HG03432 (cell line): ENCODE measurements around the gene FAM118B.
A peak's percentile ranks its signal among the peaks of the same experiment; 100 is the strongest.
"Not testable (repeated sequence)": the region's sequence is repeated elsewhere in the genome, so short reads cannot be mapped to it uniquely, and the experiment has no call there.

ENCODE experiments used
- ATAC-seq: cut with Tn5 transposase; IDR thresholded peaks from one replicate; pipeline ENCODE4 v1.9.1; 2021; ENCODE audit warnings: mild to moderate bottlenecking, moderate library complexity; ENCODE audit not compliant: unreplicated experiment

Gene FAM118B

DNA sequence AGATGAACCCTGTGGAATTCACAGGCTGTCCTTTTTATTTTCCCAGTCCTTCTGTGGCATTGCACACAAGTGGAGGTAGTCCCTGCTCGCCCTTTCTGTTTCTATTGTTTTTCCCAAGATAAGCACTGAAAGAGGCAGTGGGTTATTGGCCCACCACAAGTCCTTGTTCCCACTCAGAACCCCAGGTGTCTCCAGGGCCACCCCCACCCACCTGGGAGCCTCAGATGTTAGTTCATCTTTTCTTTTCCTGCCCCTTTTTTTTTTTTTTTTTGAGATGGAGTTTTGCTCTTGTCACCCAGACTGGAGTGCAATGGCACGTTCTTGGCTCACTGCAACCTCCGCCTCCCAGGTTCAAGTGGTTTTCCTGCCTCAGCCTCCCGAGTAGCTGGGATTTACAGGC is 97.2 kb downstream of the FAM118B start:
- not testable (repeated sequence) for ATAC-seq

DNA sequence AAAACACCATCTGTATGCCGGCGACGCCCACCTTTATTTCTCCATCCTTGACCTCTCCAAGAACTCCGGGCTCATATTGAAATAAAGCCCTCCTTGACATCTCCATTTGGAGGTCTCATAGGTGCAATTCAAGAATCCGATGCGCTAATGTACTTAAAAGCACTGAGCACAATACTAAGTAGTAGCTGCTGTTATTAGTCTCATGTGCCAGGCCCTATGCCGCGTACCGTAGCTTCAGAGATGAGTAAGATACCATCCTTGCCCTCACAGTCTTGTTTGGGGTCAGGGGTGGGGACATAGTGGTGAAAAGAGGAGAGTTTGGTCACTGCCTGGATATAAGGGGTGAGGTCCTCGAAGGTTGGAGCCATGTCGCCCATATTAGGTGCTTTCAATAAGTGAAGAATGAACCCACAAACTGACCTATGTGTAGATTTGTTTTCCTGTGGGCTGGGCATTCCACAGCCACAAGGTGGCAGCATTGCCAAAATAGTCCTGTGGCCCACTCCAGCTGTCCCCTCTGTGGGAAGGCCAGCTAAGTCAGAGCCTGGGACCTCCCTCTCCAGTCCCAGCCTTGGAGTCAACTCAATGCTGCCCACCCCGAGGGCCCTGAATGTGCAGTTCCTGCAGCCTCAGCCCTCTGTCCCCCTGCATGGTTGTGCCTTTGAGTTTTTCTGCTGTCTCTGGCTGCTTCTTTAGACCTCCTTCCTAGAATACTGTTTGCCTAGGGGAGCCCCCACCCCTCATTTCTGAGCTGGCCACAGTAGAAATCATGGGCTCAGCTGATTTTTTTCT is 98.8 kb downstream of the FAM118B start:
- ATAC-seq, result peak; percentile 46

DNA sequence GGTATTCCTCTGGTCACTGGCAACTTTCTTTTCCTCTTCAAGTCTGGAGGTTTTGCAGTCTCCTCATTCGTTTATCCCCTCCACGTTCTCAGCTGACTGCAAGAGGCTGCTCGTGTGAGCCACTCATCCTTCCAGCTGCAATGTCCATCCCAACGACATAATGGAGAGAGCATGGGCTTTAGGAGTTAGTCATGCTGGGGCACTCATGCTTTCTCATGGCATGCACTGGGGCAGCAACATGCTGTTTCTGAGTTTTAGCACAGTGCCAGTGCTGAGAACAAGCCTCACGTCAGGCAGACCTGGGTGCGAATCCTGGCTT is 99.4 kb downstream of the FAM118B start:
- no peak for ATAC-seq

DNA sequence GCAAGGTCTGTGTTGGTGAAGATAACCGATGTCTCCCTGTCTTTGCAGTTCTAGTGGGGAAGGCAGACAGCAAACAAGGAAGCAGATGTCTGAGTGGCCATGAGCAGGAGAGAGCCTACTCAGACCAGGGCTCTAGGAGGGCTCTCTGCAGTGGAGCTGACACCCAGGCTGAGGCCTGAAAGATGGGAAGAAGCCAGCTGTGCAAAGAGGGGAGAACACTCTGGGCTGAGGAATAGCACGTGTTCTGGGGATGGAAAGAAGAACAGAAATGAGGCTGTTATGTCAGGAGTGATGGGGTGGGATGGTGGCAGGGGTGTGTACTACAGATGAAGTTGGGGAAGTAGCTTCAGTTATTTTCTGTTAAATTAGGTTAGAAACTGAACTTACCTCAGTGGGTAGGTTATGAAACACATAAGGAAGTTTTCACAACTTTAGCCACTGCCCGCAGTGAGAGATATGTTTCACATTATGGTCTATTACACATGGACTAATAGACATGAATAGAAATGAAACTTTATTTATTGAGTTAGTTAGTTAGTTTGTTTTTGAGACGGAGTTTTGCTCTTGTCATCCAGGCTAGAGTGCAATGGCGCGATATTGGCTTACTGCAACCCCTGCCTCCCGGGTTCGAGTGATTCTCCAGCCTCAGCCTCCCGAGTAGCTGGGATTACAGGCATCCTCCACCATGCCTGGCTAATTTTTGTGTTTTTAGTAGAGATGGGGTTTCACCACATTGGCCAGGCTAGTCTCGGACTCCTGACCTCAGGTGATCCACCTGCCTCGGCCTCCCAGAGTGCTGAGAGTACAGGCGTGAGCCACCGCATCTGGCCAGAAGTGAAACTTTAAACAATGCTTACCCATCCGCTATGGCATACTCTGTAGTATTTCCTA is 100.1 kb downstream of the FAM118B start:
- peak; percentile 77 for ATAC-seq
